GF-D8 (cell line): Measurements from ENCODE around the gene SLC26A9.

Source experiments
- DNase-seq: peaks from one replicate; lab custom pipeline; 2025; lab: John Stamatoyannopoulos, UW

SLC26A9 gene

DNA sequence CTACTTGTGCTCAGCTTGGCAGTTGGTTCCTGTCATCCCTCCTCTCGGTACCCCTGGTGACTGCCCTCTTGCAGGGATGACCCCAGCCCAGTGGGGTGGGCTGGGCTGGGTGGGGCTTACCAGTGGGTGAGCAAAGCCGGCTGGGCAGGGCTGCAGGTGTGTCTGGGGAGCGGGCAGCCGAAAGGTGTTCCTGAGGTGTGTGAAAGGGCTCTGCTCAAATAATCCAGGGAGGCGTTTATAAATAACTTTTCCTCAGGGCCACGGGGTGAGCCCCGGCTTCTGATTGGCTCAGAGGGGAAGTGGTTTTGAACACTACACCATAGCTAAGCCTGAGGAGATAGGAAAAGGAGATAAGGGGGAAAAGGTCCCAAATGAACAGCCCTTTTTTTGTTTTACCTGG lies at the start of gene SLC26A9:
TSS of gene SLC26A9 (minus strand) at position 212 of the 400 bp plus-strand sequence. CDS start 7,636 bp downstream, outside the sequence.
- DNase-seq: no peak

- DNase-seq: no peak
These were observed 49.1 kb upstream of the SLC26A9 start for GRCh38 chr1:205992218-205992882.

- DNase-seq: no peak
These were observed 48.0 kb upstream of the SLC26A9 start for GRCh38 chr1:205991237-205991636.

DNA sequence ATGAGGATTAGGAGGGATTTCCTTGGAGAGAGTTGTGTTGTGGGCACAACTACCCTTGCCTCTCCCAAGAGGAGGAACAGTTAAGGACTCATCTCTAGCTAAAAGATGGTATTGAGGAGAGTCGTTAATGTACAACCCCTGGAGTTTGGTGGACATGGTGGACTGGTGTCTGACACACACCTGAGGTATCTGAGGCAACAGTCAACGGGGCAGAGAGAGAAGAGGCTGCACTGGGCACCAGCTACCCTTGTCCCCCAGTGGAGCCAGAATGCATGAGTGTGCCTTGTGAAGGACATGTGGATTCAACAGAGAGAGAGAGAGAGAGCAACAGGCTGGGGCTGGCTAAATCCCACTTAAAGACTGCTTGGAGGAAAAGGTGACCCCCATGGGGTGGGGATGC lies 47.0 kb upstream of the SLC26A9 start:
- no peak for DNase-seq

GRCh38 chr1:205989786-205990185 lies 46.5 kb upstream of the SLC26A9 start:
- DNase-seq: no peak

- no peak for DNase-seq
These were observed 45.3 kb upstream of the SLC26A9 start for GRCh38 chr1:205988585-205988995.

- DNase-seq: no peak
These were observed 43.6 kb upstream of the SLC26A9 start for GRCh38 chr1:205986861-205987260.

GRCh38 chr1:205986292-205986691 lies 43.0 kb upstream of the SLC26A9 start:
- no peak for DNase-seq

GRCh38 chr1:205985330-205986005 lies 42.2 kb upstream of the SLC26A9 start:
- no peak for DNase-seq

GRCh38 chr1:205983925-205984725 lies 40.9 kb upstream of the SLC26A9 start:
- DNase-seq: no peak

- no peak for DNase-seq
These were observed 38.0 kb upstream of the SLC26A9 start for GRCh38 chr1:205981257-205981656.

DNA sequence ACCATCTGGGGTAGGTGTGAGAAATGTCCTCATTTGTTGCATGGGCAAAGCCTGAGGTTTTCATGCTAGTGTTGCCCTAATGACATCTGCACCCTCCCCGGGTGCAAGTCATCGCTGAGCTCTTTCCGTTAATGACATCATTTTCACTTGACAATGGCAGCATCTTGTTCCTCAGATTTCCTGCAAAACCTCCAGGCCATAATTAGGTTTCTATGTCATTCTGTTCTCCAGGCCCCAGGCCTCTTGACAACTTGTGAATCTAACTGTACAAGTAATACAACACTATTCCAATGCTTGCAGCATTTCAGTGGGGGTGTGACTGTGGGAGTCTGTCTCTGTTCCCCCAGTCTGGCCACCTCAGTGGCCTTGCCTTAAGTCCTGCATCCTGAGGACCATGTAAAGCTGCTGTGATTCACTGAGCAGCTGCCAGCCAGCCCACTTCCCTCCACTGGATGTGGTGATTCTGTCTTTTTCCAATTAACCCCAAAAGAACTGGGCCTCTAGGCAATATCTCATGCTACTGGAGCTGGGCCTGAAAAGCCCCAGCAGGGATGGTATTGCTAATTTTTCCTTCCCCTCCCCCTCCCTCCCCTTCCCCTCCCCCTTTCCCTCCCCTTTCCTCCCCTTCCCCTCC lies 37.1 kb upstream of the SLC26A9 start:
- DNase-seq: no peak

DNA sequence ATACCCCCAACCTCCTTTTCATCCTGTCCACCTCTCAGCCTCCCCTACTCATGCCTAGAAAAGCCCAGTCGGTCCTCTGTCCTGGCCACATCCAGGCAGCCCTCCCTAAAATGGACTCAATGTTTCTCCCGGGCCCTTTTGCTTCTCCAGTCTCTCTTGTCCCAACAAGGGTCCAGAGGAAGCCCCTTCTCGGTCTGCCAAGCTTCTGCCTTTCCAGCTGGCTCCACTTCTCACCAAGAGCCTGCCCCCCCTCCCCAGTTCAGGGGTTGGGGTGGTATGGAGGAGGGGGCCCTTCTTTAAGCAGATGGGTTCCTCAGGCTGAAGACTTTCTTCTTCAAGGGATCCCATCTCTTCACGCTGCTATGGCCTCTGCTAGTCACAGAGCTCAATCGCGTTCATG lies 36.0 kb upstream of the SLC26A9 start:
- no peak for DNase-seq

- no peak for DNase-seq
These were observed 35.4 kb upstream of the SLC26A9 start for GRCh38 chr1:205978676-205979075.

- peak; percentile 24 for DNase-seq
These were observed 34.3 kb upstream of the SLC26A9 start for GRCh38 chr1:205977402-205978014.

DNA sequence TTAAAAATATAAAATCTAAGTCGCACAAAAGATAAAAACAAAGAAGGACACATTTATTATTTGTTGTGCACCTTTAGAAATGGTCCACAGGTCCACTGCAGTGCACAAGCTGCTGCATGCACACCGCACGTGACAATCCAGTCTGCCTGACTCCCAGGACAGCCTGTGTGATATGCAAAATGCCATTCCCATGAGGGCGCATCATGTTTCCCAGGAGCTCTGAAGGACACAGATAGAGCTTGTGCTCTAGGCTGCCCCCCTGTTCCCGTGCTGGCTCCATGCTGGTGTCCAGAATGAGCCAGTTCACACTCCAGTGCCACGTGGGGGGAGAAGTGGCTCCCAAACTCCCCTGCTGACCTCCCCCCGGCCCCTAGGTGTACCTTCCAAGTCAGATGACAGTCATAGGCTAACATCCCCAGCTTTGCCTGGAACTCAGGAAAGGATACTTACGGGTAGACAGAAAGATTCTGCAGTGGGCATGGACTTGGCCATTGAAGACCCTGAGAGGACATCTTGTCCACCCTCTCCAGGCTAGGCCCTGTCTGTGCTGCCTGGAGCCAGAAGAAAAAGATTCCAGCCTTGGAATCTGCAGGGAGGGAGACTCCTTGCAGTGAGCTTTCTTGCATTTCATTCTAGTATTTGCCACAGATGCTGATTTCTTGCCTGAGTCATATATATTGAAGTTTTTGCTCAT lies 33.6 kb upstream of the SLC26A9 start:
- DNase-seq: no peak

- no peak for DNase-seq
These were observed 32.8 kb upstream of the SLC26A9 start for GRCh38 chr1:205976036-205976435.

DNA sequence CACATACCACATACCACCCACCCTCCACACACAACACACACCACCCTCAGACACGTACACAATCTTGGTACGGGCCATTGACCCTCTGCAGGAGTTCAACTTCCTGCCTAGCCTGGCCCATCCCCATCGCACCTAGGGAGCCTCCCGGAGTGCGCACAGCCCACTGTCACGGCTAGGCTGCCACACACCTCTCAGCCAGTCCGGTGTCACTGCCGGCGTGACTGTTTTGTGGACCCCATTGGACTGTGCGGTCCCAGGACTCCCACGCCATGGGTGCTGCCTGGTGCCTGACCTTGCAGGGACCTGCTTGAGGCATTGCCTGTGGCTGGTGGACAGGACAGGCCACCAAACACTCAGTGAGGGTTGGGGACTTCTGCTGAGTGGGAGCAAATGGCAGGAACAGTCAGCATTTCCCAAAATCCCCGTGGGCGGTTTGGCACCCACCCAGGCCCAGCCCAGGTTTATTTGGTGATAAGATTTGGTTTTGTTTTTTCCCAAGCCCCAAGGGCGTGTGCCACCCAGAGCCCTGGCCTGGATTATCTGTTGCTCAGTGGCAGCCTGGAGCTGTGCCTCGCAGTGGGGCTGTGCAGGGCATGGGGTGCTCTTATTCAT lies 32.2 kb upstream of the SLC26A9 start:
- no peak for DNase-seq

- no peak for DNase-seq
These were observed 31.5 kb upstream of the SLC26A9 start for GRCh38 chr1:205974712-205975111.

DNA sequence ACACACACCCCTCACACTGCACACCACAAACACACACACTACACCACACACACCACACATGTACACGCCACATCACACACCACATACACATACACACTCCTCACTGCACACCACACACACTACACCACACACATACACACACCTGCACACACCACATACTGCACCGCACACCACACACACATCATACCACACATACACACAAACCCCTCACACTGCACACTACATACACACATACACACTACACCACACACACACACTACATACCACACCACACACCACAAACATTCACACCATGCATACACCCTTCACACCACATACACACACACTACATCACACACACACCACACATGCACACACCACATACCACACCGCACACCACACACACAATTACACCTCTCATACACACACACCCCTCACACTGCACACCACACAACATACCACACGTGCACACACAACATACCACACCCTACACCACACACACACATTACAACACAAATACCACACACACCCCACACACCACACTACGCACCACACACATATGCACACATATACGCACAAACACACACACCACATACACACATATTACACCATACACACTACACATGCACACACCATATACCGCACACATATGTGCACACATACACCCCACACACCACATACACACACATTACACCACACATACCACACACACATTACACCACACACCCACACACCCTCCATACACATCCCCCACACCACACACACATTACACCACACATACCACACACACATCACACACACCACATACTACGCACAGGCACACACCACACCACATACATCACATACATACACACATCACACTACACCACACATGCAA lies 30.3 kb upstream of the SLC26A9 start:
- DNase-seq: no peak
